ENCODE data around the gene ANK2.

DNA sequence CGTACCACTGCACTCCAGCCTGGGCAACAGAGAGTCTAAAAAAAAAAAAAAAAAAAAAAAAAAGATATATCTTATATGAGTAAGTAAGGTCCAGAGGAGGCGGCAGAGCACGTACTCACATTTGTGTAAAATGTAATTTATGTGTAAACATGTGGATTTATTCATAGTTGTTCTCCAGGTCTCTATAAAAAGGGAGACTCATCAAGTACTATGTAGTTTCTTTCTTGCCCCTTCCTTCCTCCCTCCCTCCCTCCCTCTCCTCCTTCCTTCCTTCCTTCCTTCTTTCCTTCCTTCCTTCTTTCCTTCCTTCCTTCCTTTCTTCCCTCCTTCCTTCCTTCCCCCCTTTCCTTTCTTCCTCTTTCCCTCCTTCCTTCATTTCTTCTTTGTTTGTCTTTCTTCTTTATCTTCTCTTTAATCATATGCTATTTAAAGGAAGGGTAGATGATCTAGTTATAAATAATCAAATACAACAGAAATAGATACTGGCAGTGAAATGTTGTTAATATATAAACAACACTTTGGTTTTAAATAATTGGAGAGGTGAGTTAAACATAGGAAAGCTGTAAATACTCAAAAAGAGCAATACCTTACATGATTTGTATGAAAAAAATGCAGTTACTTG is 344.8 kb downstream of the ANK2 start:
- TF ChIP-seq MAX (IDR thresholded peaks at IDR 0.05; ENCODE audit: low read depth, low read length) (no peak), POLR2A (IDR thresholded peaks at IDR 0.05; ENCODE audit: extremely low read depth, insufficient read length) (no peak)
- TF ChIP-seq, protein P1, sequence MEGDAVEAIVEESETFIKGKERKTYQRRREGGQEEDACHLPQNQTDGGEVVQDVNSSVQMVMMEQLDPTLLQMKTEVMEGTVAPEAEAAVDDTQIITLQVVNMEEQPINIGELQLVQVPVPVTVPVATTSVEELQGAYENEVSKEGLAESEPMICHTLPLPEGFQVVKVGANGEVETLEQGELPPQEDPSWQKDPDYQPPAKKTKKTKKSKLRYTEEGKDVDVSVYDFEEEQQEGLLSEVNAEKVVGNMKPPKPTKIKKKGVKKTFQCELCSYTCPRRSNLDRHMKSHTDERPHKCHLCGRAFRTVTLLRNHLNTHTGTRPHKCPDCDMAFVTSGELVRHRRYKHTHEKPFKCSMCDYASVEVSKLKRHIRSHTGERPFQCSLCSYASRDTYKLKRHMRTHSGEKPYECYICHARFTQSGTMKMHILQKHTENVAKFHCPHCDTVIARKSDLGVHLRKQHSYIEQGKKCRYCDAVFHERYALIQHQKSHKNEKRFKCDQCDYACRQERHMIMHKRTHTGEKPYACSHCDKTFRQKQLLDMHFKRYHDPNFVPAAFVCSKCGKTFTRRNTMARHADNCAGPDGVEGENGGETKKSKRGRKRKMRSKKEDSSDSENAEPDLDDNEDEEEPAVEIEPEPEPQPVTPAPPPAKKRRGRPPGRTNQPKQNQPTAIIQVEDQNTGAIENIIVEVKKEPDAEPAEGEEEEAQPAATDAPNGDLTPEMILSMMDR (IDR thresholded peaks at IDR 0.05; ENCODE audit: low read depth, low read length), result no peak
